ENCODE measurements around the gene DYNLT4. TPM values are rescaled to one million over a fixed set of nuclear protein-coding genes. Genes with fewer than 3 reads are reported as not detected.

The DYNLT4 gene
- total and polyA plus RNA-seq, 2 of the 13 experiments (the other 11 are each of a cell fraction or from before 2014, with no cell fraction given), result 0.77 TPM; not detected in 1

DNA sequence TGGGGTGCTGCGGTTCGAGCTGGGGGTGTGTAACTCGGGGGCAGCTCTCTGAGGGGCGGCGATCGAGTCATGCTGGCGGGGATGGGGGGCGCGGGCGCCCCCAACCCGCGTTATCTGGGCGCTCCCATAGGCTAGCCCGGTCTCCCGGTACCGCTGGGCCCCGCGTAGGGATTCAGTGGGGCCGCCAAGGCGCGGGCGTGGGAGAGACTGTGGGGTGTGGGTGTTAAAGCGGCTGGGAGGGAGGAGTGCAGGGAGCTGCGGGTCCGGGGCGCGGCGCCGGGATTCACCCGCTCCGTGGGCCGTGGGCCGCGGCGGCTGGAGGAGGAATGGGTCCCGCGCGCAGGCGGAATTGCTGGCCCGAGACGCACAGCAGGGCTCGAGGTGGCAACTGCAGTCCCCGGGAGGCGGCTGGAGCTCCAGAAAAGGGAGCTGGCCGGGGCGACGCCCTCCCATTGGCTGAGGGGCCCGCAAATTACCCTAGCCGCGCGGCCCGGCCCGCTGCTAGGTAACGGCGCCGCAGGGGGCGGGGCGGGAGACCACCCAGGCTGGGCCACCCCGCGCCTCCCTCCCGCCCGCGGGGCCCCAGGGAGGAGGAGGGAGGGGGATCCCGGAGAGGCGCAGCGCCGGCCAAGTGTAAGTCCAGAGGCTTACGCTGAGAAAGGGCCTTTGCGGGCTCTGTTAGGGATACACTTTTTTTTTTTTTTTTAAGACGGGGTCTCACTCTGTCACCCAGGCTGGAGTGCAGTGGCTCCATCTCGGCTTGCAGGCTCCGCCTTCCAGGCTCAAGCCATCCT, 35.9 kb upstream of the DYNLT4 start, which contains the start of gene PTCH2 (continued):
- TF ChIP-seq ZBTB37 (CRISPR knock-in tag; IDR thresholded peaks at IDR 0.05) (no peak), ZNF713 (CRISPR knock-in tag; IDR thresholded peaks at IDR 0.05) (no peak), ZSCAN30 (CRISPR knock-in tag; IDR thresholded peaks at IDR 0.05) (no peak), CEBPG (CRISPR knock-in tag; IDR thresholded peaks at IDR 0.05) (no peak), ZNF644 (CRISPR knock-in tag; IDR thresholded peaks at IDR 0.05; ENCODE audit: low read depth) (no peak), ZNF484 (CRISPR knock-in tag; IDR thresholded peaks at IDR 0.05; ENCODE audit: borderline replicate concordance, low read depth) (no peak), HMGXB4 (CRISPR knock-in tag; IDR thresholded peaks at IDR 0.05; ENCODE audit: borderline replicate concordance in 1 of 2, low read depth in 1 of 2) (no peak), HCFC1 (IDR thresholded peaks at IDR 0.05; ENCODE audit: low read depth, low read length) (no peak), MYC (CRISPR knock-in tag; IDR thresholded peaks at IDR 0.05; ENCODE audit: borderline replicate concordance) (no peak), ZC3H13 (CRISPR knock-in tag; IDR thresholded peaks at IDR 0.05) (no peak), GTF2F1 (IDR thresholded peaks at IDR 0.05; ENCODE audit: low read length) (no peak), ZFX (CRISPR knock-in tag; IDR thresholded peaks at IDR 0.05; ENCODE audit: low read depth) (no peak), ZBTB26 (CRISPR knock-in tag; IDR thresholded peaks at IDR 0.05; ENCODE audit: borderline replicate concordance) (no peak; the same call in 1 of the 2 replicates), AGO1 (IDR thresholded peaks at IDR 0.05; ENCODE audit: low read depth, low read length, poor library complexity, severe bottlenecking) (no peak), ZBTB42 (CRISPR knock-in tag; IDR thresholded peaks at IDR 0.05) (no peak), ZNF3 (CRISPR knock-in tag; IDR thresholded peaks at IDR 0.05) (no peak), MIER3 (CRISPR knock-in tag; IDR thresholded peaks at IDR 0.05; ENCODE audit: borderline replicate concordance) (no peak), KDM3A (CRISPR knock-in tag; IDR thresholded peaks at IDR 0.05; ENCODE audit: low read depth) (no peak), SNAPC2 (CRISPR knock-in tag; IDR thresholded peaks at IDR 0.05) (no peak)
- TF ChIP-seq, protein P1, sequence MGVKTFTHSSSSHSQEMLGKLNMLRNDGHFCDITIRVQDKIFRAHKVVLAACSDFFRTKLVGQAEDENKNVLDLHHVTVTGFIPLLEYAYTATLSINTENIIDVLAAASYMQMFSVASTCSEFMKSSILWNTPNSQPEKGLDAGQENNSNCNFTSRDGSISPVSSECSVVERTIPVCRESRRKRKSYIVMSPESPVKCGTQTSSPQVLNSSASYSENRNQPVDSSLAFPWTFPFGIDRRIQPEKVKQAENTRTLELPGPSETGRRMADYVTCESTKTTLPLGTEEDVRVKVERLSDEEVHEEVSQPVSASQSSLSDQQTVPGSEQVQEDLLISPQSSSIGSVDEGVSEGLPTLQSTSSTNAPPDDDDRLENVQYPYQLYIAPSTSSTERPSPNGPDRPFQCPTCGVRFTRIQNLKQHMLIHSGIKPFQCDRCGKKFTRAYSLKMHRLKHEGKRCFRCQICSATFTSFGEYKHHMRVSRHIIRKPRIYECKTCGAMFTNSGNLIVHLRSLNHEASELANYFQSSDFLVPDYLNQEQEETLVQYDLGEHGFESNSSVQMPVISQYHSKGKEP (CRISPR knock-in tag; IDR thresholded peaks at IDR 0.05), result no peak
- TF ChIP-seq, protein P2, sequence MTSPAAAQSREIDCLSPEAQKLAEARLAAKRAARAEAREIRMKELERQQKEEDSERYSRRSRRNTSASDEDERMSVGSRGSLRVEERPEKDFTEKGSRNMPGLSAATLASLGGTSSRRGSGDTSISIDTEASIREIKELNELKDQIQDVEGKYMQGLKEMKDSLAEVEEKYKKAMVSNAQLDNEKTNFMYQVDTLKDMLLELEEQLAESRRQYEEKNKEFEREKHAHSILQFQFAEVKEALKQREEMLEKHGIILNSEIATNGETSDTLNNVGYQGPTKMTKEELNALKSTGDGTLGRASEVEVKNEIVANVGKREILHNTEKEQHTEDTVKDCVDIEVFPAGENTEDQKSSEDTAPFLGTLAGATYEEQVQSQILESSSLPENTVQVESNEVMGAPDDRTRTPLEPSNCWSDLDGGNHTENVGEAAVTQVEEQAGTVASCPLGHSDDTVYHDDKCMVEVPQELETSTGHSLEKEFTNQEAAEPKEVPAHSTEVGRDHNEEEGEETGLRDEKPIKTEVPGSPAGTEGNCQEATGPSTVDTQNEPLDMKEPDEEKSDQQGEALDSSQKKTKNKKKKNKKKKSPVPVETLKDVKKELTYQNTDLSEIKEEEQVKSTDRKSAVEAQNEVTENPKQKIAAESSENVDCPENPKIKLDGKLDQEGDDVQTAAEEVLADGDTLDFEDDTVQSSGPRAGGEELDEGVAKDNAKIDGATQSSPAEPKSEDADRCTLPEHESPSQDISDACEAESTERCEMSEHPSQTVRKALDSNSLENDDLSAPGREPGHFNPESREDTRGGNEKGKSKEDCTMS (CRISPR knock-in tag; conservative IDR thresholded peaks at IDR 0.05), result no peak
